Common myeloid progenitor, CD34-positive (primary cell): ENCODE data around the gene NELL2.

Source experiments
- CTCF ChIA-PET: fragments of 350-600 bp; sonication (Branson Sonifier 250); formaldehyde crosslinking; loops from one replicate; lab custom pipeline; 2021; ENCODE audit warnings: antibody characterized with exemption; lab: Charles Lee
- POLR2A ChIA-PET: fragments of 350-600 bp; sonication (Branson Sonifier 250); formaldehyde crosslinking; loops from one replicate; lab custom pipeline; 2021; ENCODE audit warnings: antibody characterized with exemption; lab: Charles Lee
- DNase-seq, 3 donors: peaks; one replicate each; pipeline versions ENCODE4 v3.0.0 to v3.0.0-alpha.2; 2013
- H3K27ac ChIP-seq, 2 experiments: 1 replicate in 1 of 2; 2 replicates in 1 of 2; pipeline ENCODE4 v1.7.0; 2013; ENCODE audit warnings: inconsistent platforms in 2 of 2, low read length in 2 of 2, mild to moderate bottlenecking in 2 of 2, low read depth in 1 of 2, moderate library complexity in 1 of 2; ENCODE audit not compliant: severe bottlenecking in 2 of 2, insufficient read depth in 1 of 2, poor library complexity in 1 of 2
- H3K27me3 ChIP-seq, 5 experiments: replicated peaks in 2 of 5; 1 replicate in 3 of 5; 2 replicates in 2 of 5; pipeline versions ENCODE4 v1.6.1 to v1.7.0; 2013; ENCODE audit warnings: low read length in 4 of 5, mild to moderate bottlenecking in 2 of 5, moderate library complexity in 2 of 5, inconsistent platforms in 1 of 5; ENCODE audit not compliant: insufficient read depth in 5 of 5, control insufficient read depth in 4 of 5
- H3K36me3 ChIP-seq, 4 experiments: 1 replicate in 2 of 4; 2 replicates in 2 of 4; pipeline versions ENCODE4 v1.6.1 to v1.7.0; 2013; ENCODE audit warnings: low read length in 3 of 4, control low read depth in 1 of 4, mild to moderate bottlenecking in 1 of 4; ENCODE audit not compliant: control insufficient read depth in 4 of 4, insufficient read depth in 4 of 4
- H3K4me1 ChIP-seq, 4 experiments: 1 replicate in 3 of 4; 2 replicates in 1 of 4; pipeline versions ENCODE4 v1.6.1 to v1.7.1; 2013; ENCODE audit warnings: low read length in 3 of 4, mild to moderate bottlenecking in 3 of 4, control low read depth in 1 of 4, inconsistent platforms in 1 of 4, moderate library complexity in 1 of 4; ENCODE audit not compliant: control insufficient read depth in 4 of 4, insufficient read depth in 4 of 4; ENCODE audit errors: control extremely low read depth in 1 of 4
- H3K4me3 ChIP-seq, 7 experiments: 1 replicate in 4 of 7; 2 replicates in 3 of 7; pipeline versions ENCODE4 v1.5.1 to v1.7.0; 2013; ENCODE audit warnings: mild to moderate bottlenecking in 7 of 7, low read length in 6 of 7, moderate library complexity in 6 of 7, inconsistent platforms in 2 of 7, low read depth in 2 of 7, control low read depth in 1 of 7; ENCODE audit not compliant: insufficient read depth in 4 of 7, control insufficient read depth in 1 of 7; ENCODE audit errors: extremely low read depth in 1 of 7
- H3K9me3 ChIP-seq, 5 experiments: 1 replicate in 4 of 5; 2 replicates in 1 of 5; pipeline versions ENCODE4 v1.6.1 to v1.7.1; 2013; ENCODE audit warnings: low read length in 4 of 5, mild to moderate bottlenecking in 2 of 5, inconsistent platforms in 1 of 5, low read depth in 1 of 5, moderate library complexity in 1 of 5; ENCODE audit not compliant: control insufficient read depth in 4 of 5, insufficient read depth in 2 of 5; ENCODE audit errors: control extremely low read depth in 1 of 5
- WGBS: methylation state at CpG from one replicate; pipeline ENCODE4 v1.1.5; 2013; ENCODE audit not compliant: insufficient coverage; 5-methylcytosine and 5-hydroxymethylcytosine counted together

The NELL2 gene

DNA sequence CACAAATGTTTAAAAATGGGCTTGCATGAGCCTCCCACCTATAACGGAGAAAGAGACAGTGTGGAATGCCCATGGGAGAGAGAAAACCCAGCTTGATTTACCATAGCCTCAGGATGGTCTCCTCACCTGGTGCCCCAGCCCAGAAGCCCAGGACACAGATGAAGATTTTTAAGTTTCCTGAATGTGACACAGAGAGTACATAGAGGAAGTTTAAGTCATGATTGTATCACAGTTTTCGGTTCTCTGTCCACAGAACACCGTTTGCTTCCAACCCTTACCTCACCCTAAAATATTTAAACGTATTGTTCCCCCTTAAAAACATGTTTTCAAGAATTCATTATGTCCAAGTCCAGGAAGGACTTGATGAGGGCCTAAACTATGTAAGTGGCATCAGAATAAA is 56.2 kb downstream of the NELL2 start:
- WGBS, result 94% methylated on average over 2 of the region's 4 CpGs
- no peaks in the 10 kb centered on the region for H3K4me1 ChIP-seq
- no peak overlapping the region for H3K27ac ChIP-seq
- H3K9me3 ChIP-seq, result no peaks in the 10 kb centered on the region
- ChIA-PET POLR2A (no interaction called here), CTCF (no interaction called here)
- H3K27me3 ChIP-seq, result no peaks in the 10 kb centered on the region
- H3K36me3 ChIP-seq, result no peaks in the 10 kb centered on the region
- DNase-seq, result no peak
- no peak overlapping the region for H3K4me3 ChIP-seq

DNA sequence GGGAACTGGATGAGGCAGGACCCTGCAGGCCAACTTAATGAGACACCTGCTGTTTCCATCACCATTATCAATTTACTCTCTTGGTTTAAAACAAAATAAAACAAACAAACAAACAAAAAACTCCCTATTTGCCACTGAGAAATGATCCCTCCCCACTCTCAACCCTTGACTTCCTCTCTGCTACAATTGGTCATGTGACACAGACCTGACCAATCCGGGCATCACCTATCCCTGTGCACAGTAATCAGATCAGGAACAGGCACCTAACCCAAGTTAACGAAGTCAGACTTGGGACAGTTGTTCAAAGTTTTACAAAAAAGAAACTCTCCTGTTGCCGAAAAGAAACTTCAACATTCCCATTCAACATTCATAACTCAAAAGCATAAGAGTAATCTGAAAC is 58.4 kb downstream of the NELL2 start:
- 97% methylated on average over 3 of the region's 3 CpGs for WGBS
- Histone ChIP-seq H3K36me3 (no peaks in the 10 kb centered on the region), H3K4me3 (no peak overlapping the region), H3K9me3 (no peaks in the 10 kb centered on the region), H3K4me1 (no peaks in the 10 kb centered on the region), H3K27ac (no peak overlapping the region), H3K27me3 (no peaks in the 10 kb centered on the region)
- DNase-seq, result no peak
- ChIA-PET CTCF (no interaction called here), POLR2A (no interaction called here)

DNA sequence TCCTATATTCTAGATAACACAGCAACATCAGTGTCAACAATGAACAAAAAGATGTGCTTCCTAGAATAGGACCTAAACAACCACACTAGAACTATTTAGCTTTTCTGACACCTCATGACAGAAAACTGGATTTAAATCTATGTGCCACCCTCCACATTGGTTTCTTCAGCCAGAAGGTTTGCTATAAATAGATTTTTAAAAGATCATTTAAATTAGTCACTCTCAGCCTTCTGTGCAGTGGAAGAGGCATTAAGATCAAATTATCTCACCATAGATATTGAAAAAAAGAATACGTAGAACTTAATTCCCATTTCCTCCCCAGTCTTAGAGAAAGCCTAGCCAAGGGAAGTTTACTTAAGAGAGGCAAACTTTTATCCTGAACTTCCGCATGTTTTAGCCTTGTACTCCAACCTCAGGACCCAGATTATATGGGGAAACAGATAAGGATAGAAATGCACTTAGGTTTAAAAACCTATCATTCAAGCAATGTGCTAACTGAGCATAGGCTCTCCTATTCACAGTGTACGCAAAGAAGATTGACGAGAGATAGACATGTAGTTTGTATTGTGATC is 59.6 kb downstream of the NELL2 start:
- H3K9me3 ChIP-seq, result no peaks in the 10 kb centered on the region
- POLR2A ChIA-PET, result no interaction called here
- 100% methylated on average over 2 of the region's 4 CpGs for WGBS
- H3K4me1 ChIP-seq, result no peaks in the 10 kb centered on the region
- DNase-seq, result no peak
- CTCF ChIA-PET, result no interaction called here
- no peaks in the 10 kb centered on the region for H3K36me3 ChIP-seq
- no peak overlapping the region for H3K4me3 ChIP-seq
- H3K27me3 ChIP-seq, result no peaks in the 10 kb centered on the region
- no peak overlapping the region for H3K27ac ChIP-seq

DNA sequence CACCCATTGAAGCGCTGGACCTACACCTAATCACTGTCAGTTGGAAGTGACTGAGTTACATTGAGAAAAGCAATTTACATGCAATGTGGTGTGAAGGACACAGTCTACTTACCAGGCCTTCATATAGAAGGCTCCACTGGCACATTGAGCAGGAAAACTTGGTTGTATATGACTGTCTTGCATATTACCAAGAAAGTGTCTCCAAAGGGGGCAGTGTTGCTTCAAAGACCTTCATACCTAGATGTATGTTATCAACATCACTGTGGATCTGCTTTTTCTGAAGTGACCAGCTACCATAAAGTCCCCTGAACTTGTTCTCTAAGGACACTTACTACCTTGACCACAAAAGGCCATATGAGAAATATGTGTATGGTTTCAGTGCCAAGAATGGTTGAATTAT is 64.1 kb downstream of the NELL2 start:
- 100% methylated on average over 1 of the region's 1 CpG for WGBS
- POLR2A ChIA-PET, result no interaction called here
- DNase-seq, result peak in 1 of 3 donors; percentile 0
- H3K36me3 ChIP-seq, result no peaks in the 10 kb centered on the region
- H3K27me3 ChIP-seq, result peaks cover 0 to 3% (median 0%) of the 10 kb centered on the region in 5 experiments
- no peak overlapping the region for H3K27ac ChIP-seq
- H3K4me3 ChIP-seq, result no peak overlapping the region
- H3K4me1 ChIP-seq, result no peaks in the 10 kb centered on the region
- CTCF ChIA-PET, result no interaction called here
- H3K9me3 ChIP-seq, result no peaks in the 10 kb centered on the region

DNA sequence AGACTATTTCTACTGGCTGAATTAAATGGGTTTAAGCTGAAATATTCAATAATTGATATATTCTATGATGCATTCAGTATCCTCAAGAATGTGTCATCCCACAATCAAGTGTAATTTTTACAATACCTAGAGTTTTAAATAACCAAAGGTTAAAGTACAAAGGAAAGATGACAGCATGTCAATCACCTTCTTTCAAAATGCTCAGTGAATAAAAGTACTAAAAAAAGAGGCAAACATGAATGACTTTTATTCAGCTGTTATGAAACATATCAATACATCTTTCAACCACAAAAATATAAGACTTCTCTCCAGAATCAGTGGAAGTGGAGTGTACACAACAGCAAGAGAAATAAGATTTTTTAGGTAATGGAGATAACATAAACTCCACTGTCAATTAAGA is 72.0 kb downstream of the NELL2 start:
- no peaks in the 10 kb centered on the region for H3K4me1 ChIP-seq
- no peak overlapping the region for H3K4me3 ChIP-seq
- no peak overlapping the region for H3K27ac ChIP-seq
- H3K36me3 ChIP-seq, result no peaks in the 10 kb centered on the region
- no peak for DNase-seq
- peaks cover 0 to 3% (median 0%) of the 10 kb centered on the region in 5 experiments for H3K27me3 ChIP-seq
- ChIA-PET CTCF (no interaction called here), POLR2A (no interaction called here)
- no peaks in the 10 kb centered on the region for H3K9me3 ChIP-seq

DNA sequence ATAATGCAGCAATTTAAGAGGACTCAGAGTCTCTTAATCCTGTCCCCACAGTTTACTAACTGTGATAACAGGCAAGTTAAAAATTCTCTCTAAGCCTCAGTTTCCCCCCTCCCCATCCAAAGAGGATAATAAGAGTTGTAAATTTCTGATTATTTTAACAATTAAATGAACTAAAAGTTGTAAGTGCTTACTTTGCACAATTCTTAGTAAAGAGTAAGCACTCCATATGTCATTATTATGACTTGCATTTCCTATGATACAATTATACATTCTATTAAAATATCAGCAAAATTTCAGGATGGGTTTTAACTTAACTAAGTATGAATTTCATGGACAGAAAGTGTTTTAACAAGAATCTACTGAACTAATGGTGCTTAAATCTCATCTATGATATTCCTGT is 80.1 kb downstream of the NELL2 start:
- CTCF ChIA-PET, result no interaction called here
- Histone ChIP-seq H3K27ac (no peak overlapping the region), H3K9me3 (no peaks in the 10 kb centered on the region), H3K27me3 (no peaks in the 10 kb centered on the region), H3K4me3 (no peak overlapping the region), H3K36me3 (no peaks in the 10 kb centered on the region), H3K4me1 (no peaks in the 10 kb centered on the region)
- POLR2A ChIA-PET, result no interaction called here
- DNase-seq, result no peak

DNA sequence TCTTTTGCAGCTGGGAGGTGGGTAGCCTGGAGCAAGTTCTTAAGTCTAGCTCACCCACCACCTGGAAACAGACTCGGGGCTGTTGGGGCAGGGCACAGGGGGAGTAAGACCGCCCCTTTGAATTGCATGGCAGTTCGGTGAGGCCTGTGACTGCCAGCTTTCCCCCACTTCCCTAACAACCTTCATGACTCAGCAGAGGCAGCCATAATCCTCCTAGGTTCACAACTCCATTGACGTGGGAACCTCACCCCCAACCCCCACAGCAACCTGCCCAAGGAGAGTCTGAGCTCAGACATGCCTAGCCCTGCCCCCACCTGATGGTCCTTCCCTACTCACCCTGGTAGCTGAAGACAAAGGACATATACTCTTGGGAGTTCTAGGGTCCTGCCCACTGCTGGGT is 87.4 kb downstream of the NELL2 start:
- Histone ChIP-seq H3K9me3 (no peaks in the 10 kb centered on the region), H3K36me3 (no peaks in the 10 kb centered on the region), H3K27ac (no peak overlapping the region), H3K4me1 (no peaks in the 10 kb centered on the region), H3K4me3 (no peak overlapping the region), H3K27me3 (no peaks in the 10 kb centered on the region)
- CTCF ChIA-PET, result no interaction called here
- 76% methylated on average over 4 of the region's 4 CpGs for WGBS
- POLR2A ChIA-PET, result no interaction called here
- DNase-seq, result no peak
